Measurements from ENCODE around the gene LRRC3B. TPM values are rescaled to one million over a fixed set of nuclear protein-coding genes. Genes with fewer than 3 reads are reported as not detected.

LRRC3B gene
- total RNA-seq, 1 experiment from 2014 or later: not detected

DNA sequence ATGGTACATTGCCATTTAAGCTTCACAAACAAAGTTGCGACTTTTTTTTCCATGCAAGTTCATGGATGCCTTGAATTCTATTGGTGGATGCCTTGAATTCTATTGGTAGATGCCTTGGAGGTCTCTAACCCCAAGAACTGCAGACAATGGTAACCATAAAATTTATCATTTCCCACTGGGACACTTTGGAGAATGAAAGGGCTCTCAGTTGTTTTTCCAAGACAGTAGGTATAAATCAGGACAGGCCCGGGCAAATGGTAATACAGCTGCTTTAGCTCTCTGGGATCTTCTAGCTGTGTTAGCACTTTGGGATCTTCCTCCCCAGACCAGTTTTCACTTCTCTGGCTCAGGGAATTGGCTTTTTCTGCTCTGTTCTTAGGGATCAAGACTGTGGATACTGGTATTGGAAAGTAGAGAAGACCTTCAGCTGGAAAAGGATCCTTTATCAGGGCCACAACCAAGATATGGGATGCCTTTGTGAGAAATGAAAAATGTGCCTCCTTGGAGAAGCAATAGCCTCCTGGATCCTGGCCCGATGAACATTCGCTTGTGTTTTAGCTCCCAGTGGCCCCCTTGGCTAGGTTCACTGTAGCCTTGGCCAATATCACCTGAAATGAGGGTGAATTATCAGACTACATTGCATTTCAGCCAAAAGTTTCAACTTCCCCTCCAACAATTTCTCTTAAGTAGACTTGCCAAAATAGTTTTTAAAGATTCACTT, 8.3 kb downstream of the LRRC3B start:
- DNase-seq (ENCODE audit: low spot score): no peak

DNA sequence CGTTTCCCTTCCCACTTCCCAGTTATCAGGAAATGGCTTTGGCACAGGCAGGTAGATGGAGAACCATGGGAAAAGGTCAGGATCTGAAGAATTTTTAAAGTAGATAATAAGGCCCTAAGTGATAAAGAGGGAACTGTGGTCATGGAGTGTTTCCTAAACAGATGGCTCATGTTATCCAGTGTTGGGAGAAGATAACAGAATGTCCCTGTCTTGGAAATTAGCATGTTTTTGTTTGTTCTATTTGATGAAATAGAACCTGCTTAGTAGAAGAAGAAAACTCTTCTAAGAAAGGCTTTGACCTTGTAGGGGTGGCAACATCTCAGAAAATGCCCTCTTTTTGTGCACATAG, 8.8 kb downstream of the LRRC3B start:
- DNase-seq (ENCODE audit: low spot score): no peak

DNA sequence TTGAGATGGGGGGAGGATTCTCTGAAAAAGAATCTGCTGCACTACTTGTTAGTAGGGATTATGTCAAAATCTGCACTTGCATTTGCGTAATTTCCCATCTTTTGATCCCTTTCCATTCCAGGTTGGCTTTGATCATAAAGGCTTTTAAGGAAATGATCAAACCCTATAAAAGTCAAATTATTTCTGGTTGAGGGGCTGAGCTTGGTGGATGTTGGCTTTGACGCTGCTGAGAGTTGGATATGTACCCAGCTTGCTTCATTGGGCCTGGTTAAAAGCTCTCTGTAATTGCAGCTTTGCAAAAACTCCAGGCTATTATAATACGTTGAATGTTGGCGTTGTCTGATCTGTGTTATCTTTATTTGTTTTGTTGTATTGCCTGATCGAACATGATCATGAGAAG, 12.0 kb downstream of the LRRC3B start:
- no peak for DNase-seq (ENCODE audit: low spot score)

DNA sequence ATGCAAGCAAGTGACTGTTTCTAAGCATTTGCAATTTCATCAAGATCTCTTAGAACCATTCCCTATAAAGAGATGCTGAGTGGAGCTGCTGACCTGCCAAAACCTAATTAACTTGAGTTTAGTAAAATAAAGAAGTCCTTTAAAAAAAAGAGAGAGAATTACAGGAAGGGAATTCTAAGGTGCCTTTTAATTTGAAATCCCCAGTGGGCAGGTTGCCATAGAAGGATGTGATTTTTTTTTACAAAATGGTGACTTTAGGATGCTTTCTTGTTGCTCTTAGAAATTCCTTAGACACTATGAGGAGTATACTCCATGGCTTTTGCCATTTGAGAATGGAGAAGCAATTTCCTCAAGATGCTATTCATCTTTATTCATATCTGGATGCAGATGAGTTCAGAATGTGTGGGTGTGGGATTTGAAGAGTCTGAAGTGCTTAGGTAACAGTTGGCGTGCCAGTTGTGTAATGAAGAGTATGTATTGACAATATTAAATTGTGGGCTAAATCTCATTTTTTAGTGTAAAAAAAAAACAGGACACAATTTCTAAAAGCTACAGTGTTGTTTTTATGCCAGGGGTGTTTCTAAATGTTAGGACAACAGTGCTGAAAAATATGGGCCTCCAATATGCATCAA, 13.6 kb downstream of the LRRC3B start:
- no peak for DNase-seq (ENCODE audit: low spot score)

DNA sequence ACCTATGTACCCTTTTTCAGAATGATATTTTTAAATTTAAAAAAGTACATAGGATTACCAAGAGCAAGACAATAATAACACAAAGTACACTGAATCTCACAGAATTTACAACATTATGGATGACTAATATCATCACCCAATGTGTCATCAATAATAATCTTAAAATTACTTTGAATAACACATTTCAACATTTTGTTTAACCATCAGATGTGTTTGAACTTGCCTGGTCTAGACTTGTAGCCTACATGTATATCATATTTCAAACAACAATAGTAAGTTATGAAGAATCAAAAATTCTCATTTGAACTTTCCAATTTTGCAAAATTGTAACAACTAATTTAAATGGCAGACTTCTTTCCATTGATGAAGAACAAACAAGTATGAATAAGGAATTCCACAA, 15.1 kb downstream of the LRRC3B start:
- no peak for DNase-seq (ENCODE audit: low spot score)

DNA sequence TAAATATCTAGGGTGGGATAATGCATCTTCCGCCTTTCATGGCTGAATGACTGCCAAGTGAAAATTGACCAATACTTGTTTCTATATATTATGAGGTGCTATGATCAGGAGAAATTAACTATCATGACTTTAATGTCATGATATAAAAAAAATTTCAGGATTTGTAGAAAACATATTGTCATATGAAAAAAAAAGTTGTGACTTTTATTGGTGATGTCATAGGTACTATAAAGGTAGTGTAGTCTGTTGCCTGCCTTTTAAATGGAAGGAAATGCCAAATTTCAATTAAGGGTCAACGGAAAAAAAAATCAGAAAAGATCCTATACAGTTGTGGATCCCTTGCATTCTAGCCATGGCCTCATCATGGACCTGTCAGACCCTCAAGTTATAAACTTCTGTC, 15.5 kb downstream of the LRRC3B start:
- no peak for DNase-seq (ENCODE audit: low spot score)

DNA sequence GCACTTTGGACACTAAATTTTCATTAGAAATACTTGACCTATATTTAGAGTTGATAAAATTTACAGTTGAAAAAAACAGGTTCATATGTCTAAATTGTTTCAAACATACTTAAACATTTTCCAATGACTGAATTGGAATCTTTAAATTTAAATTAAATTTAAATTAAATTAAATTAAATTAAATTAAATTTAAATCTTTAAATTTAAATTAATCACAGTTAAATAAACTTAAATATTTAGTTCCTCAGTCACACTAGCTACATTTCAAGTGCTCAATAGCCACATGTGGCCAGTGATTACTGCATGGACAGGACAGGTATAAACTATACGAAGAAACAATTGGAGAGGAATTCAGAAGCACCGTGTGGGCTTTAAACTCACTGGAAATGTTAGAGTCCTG, 16.8 kb downstream of the LRRC3B start:
- DNase-seq (ENCODE audit: low spot score): no peak

DNA sequence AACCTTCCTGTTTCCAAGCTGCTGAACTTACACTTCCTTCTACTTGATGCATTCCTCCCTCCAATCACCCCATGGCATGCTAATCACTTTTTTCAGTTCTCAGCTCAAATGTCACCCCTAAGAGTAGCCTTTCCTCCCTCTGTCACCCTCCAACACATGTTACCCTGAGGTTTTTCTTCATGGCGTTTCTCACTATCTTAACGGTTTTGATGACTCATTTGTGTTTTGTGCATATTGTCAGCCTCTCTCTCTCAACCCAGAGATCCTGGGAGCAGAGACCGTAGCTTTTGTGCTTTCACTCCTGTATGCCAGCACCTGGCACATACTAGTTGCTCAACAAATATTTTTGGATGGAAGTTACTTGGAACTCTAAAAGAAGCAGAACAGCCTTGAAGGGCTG, 24.5 kb downstream of the LRRC3B start:
- peak; percentile 5 for DNase-seq (ENCODE audit: low spot score)

DNA sequence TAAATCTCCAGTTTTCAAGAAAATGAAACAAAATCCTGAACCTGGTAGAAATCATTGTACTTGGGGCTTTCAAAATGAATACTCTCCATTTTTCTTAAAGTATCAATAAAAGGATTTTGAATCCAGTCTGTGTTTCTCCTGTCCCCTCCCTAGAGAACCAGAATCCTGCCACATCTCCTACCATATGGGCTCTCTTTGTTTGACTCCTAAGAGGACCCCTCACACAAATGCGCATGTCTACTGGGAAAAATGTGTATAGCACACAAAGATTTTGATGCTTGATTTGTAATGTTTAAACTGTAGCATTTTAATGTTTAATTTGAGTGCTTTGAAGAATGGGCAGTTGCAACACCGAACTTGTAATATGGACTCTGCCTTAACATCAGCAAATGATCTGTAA, 25.9 kb downstream of the LRRC3B start:
- DNase-seq (ENCODE audit: low spot score): no peak

DNA sequence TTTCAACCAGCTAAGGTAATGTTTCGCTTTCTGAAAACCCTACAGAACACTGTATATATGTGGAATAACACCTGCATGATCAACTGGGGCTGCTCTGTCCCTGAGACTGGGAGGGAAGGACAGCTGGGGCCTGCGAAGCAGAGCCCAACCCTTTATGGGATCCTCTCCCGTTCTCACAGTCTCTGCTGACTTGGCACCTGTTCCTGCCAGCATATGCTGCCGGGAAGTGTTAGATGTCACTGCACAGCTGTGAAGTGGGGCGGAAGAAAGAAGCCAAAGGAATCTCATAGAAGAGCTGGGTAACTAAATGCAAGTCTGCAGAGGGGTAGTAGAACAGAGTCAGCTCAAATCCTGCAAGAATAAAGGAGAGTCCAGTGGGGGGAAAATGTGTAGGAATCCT, 29.6 kb downstream of the LRRC3B start:
- no peak for DNase-seq (ENCODE audit: low spot score)

DNA sequence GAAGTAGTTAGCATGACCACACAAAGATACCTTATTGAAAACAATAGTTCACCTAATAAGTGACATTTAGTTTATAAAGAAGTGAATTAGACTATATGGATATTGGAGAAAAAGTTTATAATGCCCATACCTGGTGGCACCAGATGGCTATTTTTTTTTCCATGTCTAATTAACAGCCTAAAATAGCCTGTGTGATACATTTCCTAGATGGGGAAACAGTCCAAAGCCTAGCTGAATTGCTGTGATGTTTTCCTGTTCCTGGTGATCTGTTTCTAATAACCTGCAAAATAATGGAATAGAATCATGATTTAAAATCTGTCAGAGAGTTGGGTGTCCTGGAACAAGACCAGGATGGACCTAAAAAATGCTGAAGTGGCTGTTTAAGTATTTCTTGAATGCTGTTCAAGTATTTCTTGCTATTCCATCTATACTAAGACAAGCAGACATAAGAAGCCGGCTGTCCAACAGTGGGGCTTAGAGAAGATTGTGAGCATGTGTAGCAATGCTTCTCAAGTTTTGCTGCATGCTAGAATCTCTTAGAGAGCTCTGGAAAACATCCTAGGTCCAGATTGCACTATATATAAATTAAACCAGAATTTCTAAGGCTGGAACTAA, 31.3 kb downstream of the LRRC3B start:
- no peak for DNase-seq (ENCODE audit: low spot score)

DNA sequence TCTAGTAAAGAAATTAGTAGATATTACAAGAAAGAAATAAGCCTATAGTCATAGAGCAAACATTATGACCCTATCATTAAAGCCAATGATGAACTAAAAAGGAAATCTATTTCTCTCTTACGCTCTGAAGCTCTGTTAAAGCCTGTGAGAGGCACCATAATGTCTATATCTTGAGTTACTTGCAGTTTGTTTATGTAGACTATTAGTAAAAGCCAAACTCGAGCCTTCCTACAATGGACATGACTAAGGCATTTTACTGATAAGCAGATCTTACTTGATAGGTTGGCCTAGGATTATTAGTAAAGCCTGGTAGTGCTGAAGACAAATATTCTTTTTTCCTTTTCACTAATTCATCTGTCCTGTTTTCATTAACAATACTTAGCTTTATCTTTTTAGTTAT, 32.7 kb downstream of the LRRC3B start:
- DNase-seq (ENCODE audit: low spot score): peak; percentile 2

DNA sequence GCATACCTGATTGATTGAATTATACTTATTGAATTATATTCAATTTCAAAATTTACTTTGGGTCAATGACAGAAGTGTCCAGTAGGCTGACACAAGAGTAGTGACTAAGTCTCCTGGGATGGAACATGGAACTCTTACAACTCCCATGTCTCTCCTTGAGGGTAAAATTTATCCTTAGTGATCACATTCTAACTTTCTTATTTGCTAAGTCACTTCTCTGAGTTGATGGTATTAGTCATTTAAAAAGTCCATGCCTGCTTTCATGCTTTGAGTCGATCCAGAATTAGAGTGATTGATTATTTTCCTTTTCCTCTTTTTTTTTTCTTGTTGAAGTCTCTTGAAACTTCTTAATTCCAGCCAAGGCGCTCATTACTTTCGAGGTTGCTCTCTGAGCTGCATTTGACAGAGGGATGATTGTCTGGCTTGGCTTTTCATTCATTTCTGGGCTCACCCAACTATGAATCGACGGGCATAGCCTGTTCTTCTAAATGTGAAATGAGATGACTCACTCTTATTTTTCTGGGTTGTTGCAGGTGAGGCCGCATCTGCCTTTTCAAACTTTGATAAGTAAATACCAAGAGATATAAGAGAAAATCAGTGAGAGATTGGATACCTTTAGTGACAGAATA, 34.9 kb downstream of the LRRC3B start:
- no peak for DNase-seq (ENCODE audit: low spot score)

DNA sequence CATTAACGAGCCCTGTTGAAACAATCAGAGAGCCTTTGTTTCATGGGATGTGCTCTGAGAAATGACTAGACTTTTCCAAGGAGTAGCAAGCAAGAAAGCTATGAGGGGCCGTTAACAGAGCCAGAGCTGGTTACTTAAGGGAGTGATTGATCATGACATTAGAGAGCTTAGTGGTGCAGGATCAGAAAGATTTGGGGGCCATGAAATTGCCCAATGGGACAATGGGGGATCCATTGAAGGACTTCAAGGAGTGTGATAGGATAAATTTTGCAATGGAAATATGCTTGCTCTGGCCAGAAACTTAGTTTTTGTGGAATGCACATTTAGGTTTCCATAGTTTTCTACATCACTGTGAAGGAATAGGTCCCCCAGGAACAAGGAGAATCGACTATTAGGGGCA, 45.6 kb downstream of the LRRC3B start:
- no peak for DNase-seq (ENCODE audit: low spot score)

DNA sequence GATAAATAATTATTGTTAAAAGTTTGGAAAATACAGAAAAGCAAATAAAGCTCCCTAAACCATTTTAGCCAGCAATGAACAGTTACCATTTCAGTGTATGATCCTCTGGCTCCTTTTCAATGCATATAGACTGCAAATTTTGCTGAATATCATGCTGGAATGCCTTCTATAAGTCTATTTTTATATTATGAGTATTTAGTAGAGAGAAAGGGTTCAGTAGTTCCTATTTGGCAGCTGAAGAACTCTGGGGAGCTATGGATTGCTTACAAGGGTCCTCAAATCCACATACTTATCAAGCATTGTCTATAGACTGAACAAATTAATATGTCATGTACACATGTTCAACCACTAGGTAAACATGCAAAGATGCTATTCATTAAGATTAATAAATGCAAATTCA, 46.1 kb downstream of the LRRC3B start:
- DNase-seq (ENCODE audit: low spot score): no peak

DNA sequence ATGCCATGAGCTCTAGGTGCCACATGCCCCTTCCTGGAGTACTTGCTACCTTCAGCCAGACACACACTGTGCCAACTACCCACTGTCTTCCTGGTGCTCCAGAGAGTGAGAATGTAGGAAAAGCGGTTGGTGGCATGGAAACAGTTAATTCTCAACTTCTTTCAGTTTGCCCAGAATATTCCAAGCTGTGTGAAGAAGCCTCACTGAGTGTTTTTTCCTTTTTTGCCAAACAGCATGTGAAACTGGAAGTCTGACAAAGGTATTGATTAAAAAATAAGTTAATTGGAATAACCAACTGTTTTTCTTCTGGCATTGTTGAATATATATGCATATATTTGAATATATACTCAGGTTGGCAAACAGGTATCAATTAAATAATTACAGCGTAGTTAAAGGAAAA, 52.8 kb downstream of the LRRC3B start:
- no peak for DNase-seq (ENCODE audit: low spot score)

DNA sequence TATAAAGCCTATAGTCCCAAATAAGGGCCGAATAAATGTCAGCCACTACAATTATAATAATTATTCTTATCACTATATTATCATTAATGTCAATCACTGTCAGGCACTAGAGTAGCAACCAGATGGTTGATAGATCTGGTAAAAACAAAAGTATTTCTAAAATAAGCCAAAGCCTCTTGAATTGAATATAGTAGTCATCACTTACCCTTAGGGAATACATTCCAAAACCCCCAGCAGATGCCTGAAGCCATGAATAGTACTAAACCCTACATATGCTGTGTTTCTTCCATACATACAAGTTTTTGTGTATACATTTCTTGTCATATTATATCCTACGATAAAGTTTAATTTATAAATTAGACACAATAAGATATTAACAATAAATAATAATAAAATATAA, 59.1 kb downstream of the LRRC3B start:
- no peak for DNase-seq (ENCODE audit: low spot score)

DNA sequence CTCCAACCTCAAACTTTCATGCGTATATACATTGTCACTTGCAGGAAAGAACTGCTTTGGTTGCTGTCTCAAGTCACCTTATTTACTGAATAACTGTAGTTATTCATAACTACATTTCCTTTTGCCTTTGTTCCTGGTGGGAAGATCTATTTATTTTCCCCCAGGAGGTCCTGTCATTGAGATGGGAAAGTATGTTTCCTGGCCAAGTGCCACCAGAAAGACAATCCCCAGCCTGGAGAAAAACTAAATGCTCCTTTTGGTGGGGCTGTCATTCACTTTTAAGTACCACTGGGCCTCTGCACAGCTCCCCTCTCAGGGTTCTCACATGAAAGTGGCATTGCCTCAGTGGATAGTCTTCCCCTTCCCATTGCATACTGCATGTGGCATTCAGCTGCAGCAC, 59.8 kb downstream of the LRRC3B start:
- no peak for DNase-seq (ENCODE audit: low spot score)

DNA sequence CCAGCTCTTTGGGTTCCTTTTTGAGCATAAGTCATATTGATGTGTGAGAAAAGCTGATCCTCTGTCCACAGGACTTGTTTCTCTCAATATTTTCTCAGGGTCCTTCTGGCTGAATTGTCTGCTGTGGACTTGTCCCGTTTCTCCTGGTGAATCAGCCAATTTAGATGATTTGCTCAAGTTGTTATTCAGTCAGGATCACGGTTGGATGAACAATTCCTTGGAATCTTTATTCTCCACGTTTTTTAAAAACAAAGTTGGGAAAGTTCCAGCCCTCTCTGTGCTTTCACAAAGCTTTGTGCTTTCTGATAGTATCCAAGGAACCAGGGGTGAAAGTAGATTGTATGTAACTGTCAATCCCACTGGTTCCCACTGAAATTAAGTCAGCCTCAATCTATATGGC, 61.3 kb downstream of the LRRC3B start:
- no peak for DNase-seq (ENCODE audit: low spot score)

DNA sequence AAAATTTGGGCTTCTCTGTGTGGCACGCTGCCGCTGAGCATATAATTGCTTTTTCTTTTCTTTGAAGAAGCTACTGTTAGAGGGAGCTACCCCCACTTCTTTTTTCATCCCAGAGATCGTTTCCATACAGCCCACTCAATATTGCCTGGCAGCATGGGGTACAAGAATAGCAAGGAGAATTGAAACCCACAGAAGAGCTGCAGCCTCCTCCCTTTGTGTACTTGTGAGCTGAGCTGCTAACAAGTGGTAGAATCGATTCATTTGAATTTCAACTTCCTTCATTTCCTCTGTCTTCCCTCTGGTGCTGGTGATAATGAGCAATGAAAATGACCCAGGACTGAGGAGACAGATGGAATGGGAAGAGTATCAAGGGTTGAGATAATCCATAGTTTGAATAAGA, 64.9 kb downstream of the LRRC3B start:
- DNase-seq (ENCODE audit: low spot score): no peak

DNA sequence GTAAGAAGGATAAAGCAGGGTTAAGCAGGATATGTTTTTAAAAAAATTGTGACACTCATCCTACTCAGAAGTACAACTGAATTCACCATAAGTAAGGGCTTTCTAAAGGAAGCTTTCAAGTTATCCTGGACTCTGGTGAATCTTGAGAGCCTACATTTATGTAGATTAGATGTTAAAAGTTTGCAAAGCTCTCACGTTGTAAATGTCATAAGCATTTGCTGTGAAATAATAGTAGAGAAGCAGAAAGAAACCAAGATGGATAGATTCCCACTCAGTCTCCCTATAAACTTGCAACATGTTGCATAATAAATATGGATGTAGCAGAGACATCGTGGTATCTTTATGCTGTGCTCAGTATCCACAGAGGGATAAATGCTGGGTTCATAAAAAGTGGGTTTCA, 77.0 kb downstream of the LRRC3B start:
- DNase-seq (ENCODE audit: low spot score): no peak

DNA sequence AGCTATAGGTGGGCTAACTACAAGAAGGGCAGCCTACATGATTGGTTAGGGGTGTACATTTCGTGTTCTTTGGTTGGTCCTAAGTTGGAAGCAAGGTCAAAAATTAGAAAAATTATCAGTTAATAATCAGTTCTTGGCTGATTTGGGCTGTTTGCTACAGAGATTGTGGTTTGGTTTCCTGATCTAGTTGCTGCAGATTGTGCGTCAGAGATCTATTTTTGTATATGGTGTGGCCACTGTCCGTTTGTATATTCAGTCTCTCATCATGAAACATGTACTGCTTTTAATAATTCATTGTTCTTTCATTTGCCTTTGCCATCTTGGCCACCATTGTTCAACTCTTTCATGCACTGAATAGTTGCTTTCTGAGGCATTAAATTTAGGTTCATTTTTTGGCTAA, 80.9 kb downstream of the LRRC3B start:
- DNase-seq (ENCODE audit: low spot score): no peak

DNA sequence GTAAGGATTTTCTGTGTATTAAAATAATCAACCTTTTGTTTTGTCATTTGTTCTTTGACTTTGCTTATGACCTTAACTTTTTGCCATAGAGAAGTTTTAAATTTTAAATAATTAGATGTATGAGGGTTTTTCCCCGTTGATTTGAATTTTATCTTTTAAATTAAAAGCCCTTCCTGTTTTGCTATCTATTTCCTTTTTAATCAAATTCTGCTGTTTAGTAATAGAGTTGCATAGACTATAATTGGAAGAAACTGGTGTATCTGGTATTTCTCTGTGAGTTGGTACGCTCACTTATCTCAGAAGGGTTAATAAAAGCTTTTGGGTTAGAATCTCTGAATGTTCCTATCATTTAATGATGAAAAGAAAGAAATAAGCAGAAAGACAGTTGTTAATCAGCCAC, 82.2 kb downstream of the LRRC3B start:
- DNase-seq (ENCODE audit: low spot score): no peak

All from H4 (cell line).